Lower leg skin (tissue), 4 donors: ENCODE measurements around the gene HCN2. TPM values are rescaled to one million over a fixed set of nuclear protein-coding genes. Genes with fewer than 3 reads are reported as not detected.

Source experiments
- DNase-seq, 2 donors: peaks; one replicate each; pipeline ENCODE4 v3.0.0-alpha.2; 2019; ENCODE audit warnings: low spot score in 2 of 2
- H3K4me3 ChIP-seq: fragments of 200-600 bp; sonication (generic); 2 replicates; pipeline ENCODE4 v1.5.1; 2017; ENCODE audit warnings: mild to moderate bottlenecking, low read depth; ENCODE audit not compliant: poor library complexity, severe bottlenecking
- CTCF ChIP-seq, 3 donors: fragments of 450-650 bp; IDR thresholded peaks; one replicate each; pipeline ENCODE4 v1.5.1; 2016; ENCODE audit warnings: antibody characterized with exemption in 3 of 3, mild to moderate bottlenecking in 3 of 3, moderate library complexity in 2 of 3
- POLR2A ChIP-seq, 2 donors: fragments of 450-650 bp; IDR thresholded peaks; one replicate each; pipeline ENCODE4 v1.6.1; 2016 to 2017; ENCODE audit warnings: antibody characterized with exemption in 2 of 2, mild to moderate bottlenecking in 1 of 2, moderate library complexity in 1 of 2
- WGBS, 2 donors: methylation state at CpG; one replicate each; pipeline ENCODE4 v1.1.5; 2018; 5-methylcytosine and 5-hydroxymethylcytosine counted together
- intact Hi-C: fragments of 100-400 bp; cut with DNase I; formaldehyde crosslinking; loops from one replicate; pipeline ENCODE4 v1.15.0; 2023; ENCODE audit warnings: low total_unique reads
- total RNA-seq, 4 donors: library from RNA; depleted of rRNA; stranded (reverse); fragments of >200 nt; gene quantifications; one replicate each; pipeline ENCODE4 v1.1.0, GENCODE V29; 2016

Gene HCN2
- total RNA-seq, 4 donors from 2014 or later = 0.21 to 1.7 (median 1.1) TPM

GRCh38 chr19:615619-616018 is 25.9 kb downstream of the HCN2 start:
- DNase-seq = no peak
- TF ChIP-seq CTCF (IDR thresholded peaks at IDR 0.05) (no peak), POLR2A (IDR thresholded peaks at IDR 0.05) (no peak)
- intact Hi-C loops = no loop called here
- H3K4me3 ChIP-seq = no peak overlapping the region
- WGBS, 2 donors = 62 to 68% methylated on average over 11 of the region's 33 CpGs

- H3K4me3 ChIP-seq = no peak overlapping the region
- no peak for DNase-seq
- 3 to 46% methylated on average over 6 to 18 of the region's 97 CpGs for WGBS, 2 donors
- TF ChIP-seq POLR2A (IDR thresholded peaks at IDR 0.05) (no peak), CTCF (IDR thresholded peaks at IDR 0.05) (no peak)
- intact Hi-C loops = no loop called here
These were observed 26.5 kb downstream of the HCN2 start for GRCh38 chr19:616062-616700.

- no peak for TF ChIP-seq POLR2A (IDR thresholded peaks at IDR 0.05)
- no peak for TF ChIP-seq CTCF (IDR thresholded peaks at IDR 0.05)
- intact Hi-C loops = no loop called here
- H3K4me3 ChIP-seq = no peak overlapping the region
- no peak for DNase-seq
- 73 to 75% methylated on average over 23 to 46 of the region's 58 CpGs for WGBS, 2 donors
These were observed 27.3 kb downstream of the HCN2 start for GRCh38 chr19:616747-617526.

- intact Hi-C loops = no loop called here
- no peak overlapping the region for H3K4me3 ChIP-seq
- 85 to 92% methylated on average over 14 to 28 of the region's 29 CpGs for WGBS, 2 donors
- TF ChIP-seq POLR2A (IDR thresholded peaks at IDR 0.05) (no peak), CTCF (IDR thresholded peaks at IDR 0.05) (no peak)
- no peak for DNase-seq
These were observed 28.0 kb downstream of the HCN2 start for GRCh38 chr19:617551-618246.

- DNase-seq = no peak
- intact Hi-C loops = no loop called here
- WGBS, 2 donors = 84 to 95% methylated on average over 4 to 17 of the region's 19 CpGs
These were observed 28.6 kb downstream of the HCN2 start for GRCh38 chr19:618247-618619.

More at GRCh38 chr19:618247-618619, 28.6 kb downstream of the HCN2 start:
- TF ChIP-seq POLR2A (IDR thresholded peaks at IDR 0.05) = no peak
- no peak for TF ChIP-seq CTCF (IDR thresholded peaks at IDR 0.05)
- H3K4me3 ChIP-seq = no peak overlapping the region
